Measurements from ENCODE around the gene MYOF.

- TF ChIP-seq POLR2A (IDR thresholded peaks at IDR 0.05; ENCODE audit: low read length), result no peak
- TF ChIP-seq GATA1 (IDR thresholded peaks at IDR 0.05; ENCODE audit: low read depth, low read length), result no peak
Observed at GRCh38 chr10:93482145-93482834, at the start of gene MYOF.

Data from erythroblast (primary cell).